Uterus (tissue), 2 donors: ENCODE data around the gene XXYLT1.

Source experiments
- POLR2A ChIP-seq, 2 donors: fragments of 450-650 bp; IDR thresholded peaks; one replicate each; pipeline ENCODE4 v1.6.1; 2016; ENCODE audit warnings: antibody characterized with exemption in 2 of 2, mild to moderate bottlenecking in 1 of 2, moderate library complexity in 1 of 2
- TF ChIP-seq, protein P1 (sequence below), 4 experiments: fragments of 200-600 bp in 2 of 4; fragments of 450-650 bp in 2 of 4; sonication (generic) in 2 of 4; IDR thresholded peaks; one replicate each; pipeline ENCODE4 v1.5.1; 2016 to 2019; ENCODE audit warnings: antibody characterized with exemption in 4 of 4, mild to moderate bottlenecking in 2 of 4, moderate library complexity in 1 of 4

DNA sequence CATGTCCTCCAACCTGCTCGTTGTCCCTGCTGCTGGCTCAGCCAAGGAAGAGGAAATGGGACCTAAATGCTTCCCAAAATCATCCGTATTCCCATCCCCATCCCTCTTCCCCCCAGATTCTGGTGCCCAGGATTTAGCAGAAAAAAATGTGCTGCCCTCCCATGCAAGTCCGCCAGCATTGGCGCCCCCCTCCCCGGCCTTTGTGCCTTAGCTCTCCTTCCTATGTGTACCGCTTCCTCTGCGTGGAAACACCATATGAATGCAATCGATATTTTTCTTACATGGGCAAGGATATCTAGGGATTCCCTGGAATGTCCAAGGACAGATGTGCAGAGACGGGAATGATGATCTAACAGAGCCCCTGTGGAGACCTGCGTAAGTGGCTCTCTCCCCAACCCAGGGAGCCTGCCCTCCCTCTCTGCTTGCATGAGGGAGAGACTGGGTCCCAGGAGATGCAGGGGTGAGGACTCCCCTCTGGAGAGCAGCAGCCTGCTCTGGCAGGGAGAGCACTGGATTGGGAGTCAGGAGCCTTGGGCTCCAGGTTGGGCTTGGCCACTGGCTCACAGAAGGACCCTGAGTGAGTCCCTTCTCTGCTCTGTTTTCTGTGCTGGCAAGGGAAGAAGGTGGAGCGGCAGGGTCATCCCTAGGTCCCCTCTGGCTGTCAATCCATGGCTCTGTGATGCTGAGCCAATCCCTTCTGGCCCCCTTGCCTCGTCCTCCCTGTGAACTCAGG lies 227.2 kb downstream of the XXYLT1 start:
- TF ChIP-seq, protein P1, sequence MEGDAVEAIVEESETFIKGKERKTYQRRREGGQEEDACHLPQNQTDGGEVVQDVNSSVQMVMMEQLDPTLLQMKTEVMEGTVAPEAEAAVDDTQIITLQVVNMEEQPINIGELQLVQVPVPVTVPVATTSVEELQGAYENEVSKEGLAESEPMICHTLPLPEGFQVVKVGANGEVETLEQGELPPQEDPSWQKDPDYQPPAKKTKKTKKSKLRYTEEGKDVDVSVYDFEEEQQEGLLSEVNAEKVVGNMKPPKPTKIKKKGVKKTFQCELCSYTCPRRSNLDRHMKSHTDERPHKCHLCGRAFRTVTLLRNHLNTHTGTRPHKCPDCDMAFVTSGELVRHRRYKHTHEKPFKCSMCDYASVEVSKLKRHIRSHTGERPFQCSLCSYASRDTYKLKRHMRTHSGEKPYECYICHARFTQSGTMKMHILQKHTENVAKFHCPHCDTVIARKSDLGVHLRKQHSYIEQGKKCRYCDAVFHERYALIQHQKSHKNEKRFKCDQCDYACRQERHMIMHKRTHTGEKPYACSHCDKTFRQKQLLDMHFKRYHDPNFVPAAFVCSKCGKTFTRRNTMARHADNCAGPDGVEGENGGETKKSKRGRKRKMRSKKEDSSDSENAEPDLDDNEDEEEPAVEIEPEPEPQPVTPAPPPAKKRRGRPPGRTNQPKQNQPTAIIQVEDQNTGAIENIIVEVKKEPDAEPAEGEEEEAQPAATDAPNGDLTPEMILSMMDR (IDR thresholded peaks at IDR 0.05), result no peak
- no peak for TF ChIP-seq POLR2A (IDR thresholded peaks at IDR 0.05)
